ENCODE data around the gene CNOT1.
"Not testable (repeated sequence)": the region's sequence is repeated elsewhere in the genome, so short reads cannot be mapped to it uniquely, and the experiment has no call there.

Gene CNOT1

GRCh38 chr16:58638148-58639036 is 8.8 kb upstream of the CNOT1 start:
- DNase-seq (ENCODE audit: low read depth in 2 of 3, low spot score in 1 of 3): no peak

GRCh38 chr16:58637021-58637420 is 7.4 kb upstream of the CNOT1 start:
- not testable (repeated sequence) for DNase-seq (ENCODE audit: low read depth in 2 of 3, low spot score in 1 of 3)

GRCh38 chr16:58636466-58636865 is 6.8 kb upstream of the CNOT1 start:
- no peak for DNase-seq (ENCODE audit: low read depth in 2 of 3, low spot score in 1 of 3)

DNA sequence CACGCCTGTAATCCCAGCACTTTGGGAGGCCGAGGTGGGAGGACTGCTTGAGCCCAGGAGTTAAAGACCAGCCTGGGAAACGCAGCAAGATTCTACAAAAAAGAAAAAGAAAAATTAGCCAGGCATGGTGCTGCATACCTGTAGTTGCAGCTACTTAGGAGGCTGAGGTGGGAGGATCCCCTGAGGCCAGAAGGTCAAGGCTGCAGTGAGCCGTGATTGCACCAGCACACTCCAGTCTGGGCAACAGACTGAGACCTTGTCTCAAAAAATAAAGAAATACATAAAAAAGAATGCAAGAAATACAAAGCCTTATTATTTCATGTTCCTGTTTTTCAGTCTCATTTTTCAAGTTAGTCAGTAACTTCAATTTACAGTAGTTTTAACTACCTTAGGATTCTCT is 5.9 kb upstream of the CNOT1 start:
- DNase-seq (ENCODE audit: low read depth in 2 of 3, low spot score in 1 of 3): no peak

GRCh38 chr16:58634265-58634802 is 4.7 kb upstream of the CNOT1 start:
- DNase-seq (ENCODE audit: low read depth in 2 of 3, low spot score in 1 of 3): no peak

DNA sequence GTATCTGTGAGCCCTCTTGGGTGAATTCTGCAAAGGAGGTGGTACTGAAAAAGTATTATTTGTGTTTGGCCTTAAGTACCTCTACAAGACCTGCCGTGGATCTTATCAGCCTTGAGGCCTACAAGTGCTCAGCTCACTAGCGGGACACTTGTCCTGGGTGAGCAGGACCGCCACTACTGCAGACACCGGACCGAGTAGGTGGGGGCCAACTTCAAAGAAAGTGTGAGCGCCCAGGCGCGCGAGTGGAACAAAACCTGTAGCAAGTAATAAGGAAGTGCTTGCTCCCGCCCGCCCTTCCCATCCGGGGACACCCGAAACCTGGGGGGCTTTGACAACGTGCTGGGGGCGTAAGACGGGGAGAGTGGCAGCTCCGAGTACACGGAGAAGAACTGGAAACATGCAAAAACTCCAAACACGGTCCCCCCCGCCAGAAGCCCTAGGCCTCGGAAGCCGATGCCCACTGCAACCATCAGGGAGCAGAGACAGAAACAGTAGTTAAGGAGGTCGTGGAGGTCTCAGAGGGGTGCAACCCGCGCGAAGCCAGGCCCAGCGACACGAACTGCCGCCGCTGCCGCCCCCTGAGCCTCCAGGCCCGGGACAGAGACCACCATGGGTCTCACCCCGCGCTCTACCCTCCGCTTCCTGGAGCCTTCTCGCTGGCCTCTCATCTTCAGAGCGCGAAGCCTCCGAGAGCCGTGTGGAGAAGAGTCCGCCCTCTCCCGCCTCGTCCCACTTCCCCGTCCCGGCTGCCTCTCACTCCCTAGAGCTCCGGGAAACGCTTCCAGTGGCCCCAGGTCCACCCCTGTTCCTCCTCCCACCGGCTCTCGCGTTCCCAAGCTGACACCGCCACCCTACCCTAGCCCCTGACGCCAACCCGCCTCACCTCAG is 537 bp downstream of the CNOT1 start:
- peak; percentile 17 to 39 (median 27) for DNase-seq (ENCODE audit: low read depth in 2 of 3, low spot score in 1 of 3)

- DNase-seq (ENCODE audit: low read depth in 2 of 3, low spot score in 1 of 3): no peak
Measured at GRCh38 chr16:58624209-58624608, 5.4 kb downstream of the CNOT1 start.

GRCh38 chr16:58620396-58620795 is 9.2 kb downstream of the CNOT1 start:
- DNase-seq (ENCODE audit: low read depth in 2 of 3, low spot score in 1 of 3): no peak

- no peak for DNase-seq (ENCODE audit: low read depth in 2 of 3, low spot score in 1 of 3)
Measured at GRCh38 chr16:58615280-58615679, 14.3 kb downstream of the CNOT1 start.

DNA sequence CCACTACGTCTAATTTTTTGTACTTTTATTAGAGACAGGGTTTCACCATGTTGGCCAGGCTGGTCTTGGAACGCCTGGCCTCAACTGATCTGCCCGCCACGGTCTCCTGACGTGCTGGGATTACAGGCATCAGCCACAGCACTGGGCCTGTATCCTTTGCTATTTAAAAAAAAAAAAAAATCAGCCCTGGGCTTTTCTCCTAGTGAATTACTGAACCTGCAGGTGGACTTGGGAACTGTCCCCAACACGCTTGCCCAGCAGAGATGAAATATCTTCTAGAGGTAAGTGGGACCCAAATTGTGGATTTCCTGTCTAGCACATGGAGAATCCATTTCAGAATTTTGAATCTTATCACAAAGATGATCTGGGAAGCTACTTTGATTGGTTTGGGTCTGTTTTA is 14.8 kb downstream of the CNOT1 start:
- DNase-seq (ENCODE audit: low read depth in 2 of 3, low spot score in 1 of 3): no peak

- DNase-seq (ENCODE audit: low read depth in 2 of 3, low spot score in 1 of 3): no peak
Measured at GRCh38 chr16:58614212-58614611, 15.4 kb downstream of the CNOT1 start.

GRCh38 chr16:58612965-58613364 is 16.7 kb downstream of the CNOT1 start:
- not testable (repeated sequence) for DNase-seq (ENCODE audit: low read depth in 2 of 3, low spot score in 1 of 3)

DNA sequence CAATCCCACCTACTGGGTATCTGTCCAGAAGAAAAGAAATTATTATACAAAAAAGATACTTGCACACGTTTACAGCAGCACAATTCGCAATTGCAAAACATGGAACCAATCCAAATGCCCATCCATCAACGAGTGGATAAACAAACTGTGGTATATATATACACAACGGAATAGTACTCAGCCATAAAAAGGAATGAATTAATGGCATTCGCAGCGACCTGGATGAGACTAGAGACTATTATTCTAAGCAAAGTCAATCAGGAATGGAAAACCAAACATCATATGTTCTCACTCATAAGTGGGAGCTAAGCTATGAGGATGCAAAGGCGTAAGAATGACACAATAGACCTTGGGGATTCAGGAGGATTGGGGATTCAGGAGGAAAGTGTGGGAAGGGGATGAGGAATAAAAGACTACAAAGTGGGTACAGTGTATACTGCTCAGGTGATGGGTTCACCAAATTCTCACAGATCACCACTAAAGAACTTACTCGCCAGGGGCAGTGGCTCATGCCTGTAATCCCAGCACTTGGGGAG is 21.0 kb downstream of the CNOT1 start:
- no peak for DNase-seq (ENCODE audit: low read depth in 2 of 3, low spot score in 1 of 3)

- DNase-seq (ENCODE audit: low read depth in 2 of 3, low spot score in 1 of 3): no peak
Measured at GRCh38 chr16:58605562-58605961, 24.1 kb downstream of the CNOT1 start.

DNA sequence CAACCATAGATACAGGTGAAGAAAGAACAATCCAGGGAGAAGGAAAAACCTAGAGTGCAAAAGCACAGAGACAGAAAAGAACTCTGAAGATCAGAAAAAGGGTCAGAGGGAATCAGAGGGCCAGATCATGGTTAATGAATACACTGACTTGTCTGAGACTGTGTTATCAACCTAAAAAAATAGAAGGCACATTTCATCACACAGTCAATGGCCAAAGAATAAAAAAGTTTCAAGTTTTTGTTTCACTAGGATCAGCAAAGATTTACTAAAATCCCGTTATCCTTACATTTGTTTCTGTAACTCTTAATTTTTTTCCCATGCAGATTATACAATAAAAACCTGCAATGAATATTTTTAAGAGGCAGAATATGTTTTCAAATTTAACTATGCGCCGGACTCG is 38.5 kb downstream of the CNOT1 start:
- no peak for DNase-seq (ENCODE audit: low read depth in 2 of 3, low spot score in 1 of 3)

DNA sequence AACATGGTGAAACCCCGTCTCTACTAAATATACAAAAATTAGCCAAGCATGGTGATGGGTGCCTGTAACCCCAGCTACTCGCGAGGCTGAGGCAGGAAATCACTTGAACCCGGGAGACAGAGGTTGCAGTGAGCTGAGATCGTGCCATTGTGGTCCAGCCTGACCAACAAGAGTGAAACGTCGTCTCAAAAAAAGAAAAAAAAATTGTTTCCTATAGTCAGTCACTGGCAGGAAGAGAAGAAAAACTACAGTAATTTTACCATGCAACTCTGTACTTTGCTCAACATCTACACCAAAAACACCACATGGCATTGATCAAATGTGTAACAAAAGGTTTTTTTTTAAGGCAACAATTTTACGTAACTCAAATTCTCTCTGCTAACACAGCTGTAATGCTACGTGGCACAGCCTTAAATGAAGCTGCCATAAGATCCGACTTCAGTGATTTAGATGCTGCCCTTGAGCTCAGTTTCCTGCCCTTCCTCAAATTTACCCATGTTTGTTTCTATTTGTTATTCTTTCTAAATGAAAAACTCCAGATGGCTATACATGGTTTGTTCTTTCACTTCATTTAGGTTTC is 40.2 kb downstream of the CNOT1 start:
- DNase-seq (ENCODE audit: low read depth in 2 of 3, low spot score in 1 of 3): no peak

GRCh38 chr16:58588406-58588805 is 41.2 kb downstream of the CNOT1 start:
- no peak for DNase-seq (ENCODE audit: low read depth in 2 of 3, low spot score in 1 of 3)

GRCh38 chr16:58586340-58587030 is 43.1 kb downstream of the CNOT1 start:
- no peak for DNase-seq (ENCODE audit: low read depth in 2 of 3, low spot score in 1 of 3)

DNA sequence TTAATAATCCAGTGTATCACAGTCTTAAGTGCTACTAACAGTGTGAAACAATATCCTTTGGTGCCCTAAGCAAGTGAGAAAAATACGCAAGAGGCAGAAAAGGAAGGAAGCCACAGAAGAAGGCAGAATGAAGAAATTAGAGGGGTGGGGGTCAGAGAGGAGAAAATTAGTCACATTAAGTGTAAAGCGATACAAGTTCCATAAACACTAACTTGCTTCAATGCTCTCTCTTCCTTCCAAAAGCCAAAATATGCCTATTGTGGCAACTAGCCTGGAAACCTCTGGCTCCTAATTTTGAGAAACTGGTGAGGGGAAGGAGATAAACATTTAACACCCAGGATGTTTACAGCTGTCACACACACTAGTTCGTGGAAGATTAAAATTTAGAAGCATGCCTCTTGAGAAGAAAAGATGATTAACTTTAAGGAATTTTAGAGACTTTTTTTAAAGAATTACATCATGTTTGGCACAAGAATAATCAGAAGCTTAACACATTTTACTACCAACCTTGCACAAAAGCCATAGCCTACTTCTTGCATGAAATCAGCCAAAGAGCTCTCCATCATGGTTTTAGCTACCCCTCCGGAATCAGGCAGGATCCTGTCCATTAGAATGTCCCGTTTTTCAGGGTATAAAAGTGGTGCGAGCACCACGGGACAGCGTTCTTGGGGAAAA is 44.7 kb downstream of the CNOT1 start:
- DNase-seq (ENCODE audit: low read depth in 2 of 3, low spot score in 1 of 3): no peak

Measured in stimulated activated CD4-positive, alpha-beta T cell treated with anti-CD3 and anti-CD28 coated beads, Interleukin-12 subunit alpha, Interleukin-12 subunit beta, amount 100 ng/mL, for 48 hours (primary cell).